ENCODE measurements around the gene BAIAP2L1.

Gene BAIAP2L1

GRCh38 chr7:98281757-98282606 is 118.9 kb downstream of the BAIAP2L1 start:
- in situ Hi-C loops (cut with HindIII; ENCODE audit: low sequenced_read_pairs): no loop called here

GRCh38 chr7:98280791-98281756 is 119.8 kb downstream of the BAIAP2L1 start, which contains the start of gene BRI3:
TSS of gene BRI3 (plus strand) at chr7:98281686. CDS start at chr7:98281796, 110 bp downstream.
- in situ Hi-C loops (cut with HindIII; ENCODE audit: low sequenced_read_pairs): no loop called here

DNA sequence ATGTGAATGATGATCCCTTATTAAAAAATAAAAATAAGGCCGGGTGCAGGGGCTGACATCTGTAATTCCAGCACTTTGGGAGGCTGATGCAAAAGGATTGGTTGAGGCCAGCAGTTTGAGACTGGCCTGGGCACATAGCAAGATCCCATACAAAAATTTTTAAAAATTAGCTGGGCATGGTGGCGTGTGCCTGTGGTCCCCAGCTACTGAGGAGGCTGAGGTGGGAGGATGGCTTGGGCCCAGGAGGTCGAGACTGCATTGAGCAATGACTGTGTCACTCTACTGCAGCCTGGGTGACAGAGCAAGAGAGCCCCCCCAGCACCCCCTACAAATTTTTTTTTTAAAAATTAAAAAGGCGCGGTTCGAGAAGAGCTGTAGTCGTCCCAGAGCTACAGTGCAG is 120.6 kb downstream of the BAIAP2L1 start:
- in situ Hi-C loops (cut with HindIII; ENCODE audit: low sequenced_read_pairs): no loop called here

DNA sequence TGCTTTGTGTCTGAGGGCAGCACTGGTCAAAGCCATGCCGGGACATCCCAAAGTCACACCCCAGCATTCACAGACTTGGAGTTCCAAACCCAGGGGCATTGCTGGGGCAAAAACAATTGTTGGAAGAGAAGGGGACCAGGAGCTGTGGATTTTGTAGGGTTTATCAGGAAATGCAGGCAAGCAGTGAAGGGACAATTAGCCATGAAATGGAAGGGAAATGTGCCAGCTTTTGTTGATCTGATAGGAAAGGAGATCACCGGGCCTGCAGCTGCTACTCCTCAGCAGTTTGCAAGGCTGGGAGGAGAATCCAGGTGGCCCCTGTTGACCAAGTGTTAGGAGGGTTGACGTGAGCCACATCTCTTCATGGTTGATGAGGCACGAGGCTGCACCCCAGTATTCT is 122.0 kb downstream of the BAIAP2L1 start:
- in situ Hi-C loops (cut with HindIII; ENCODE audit: low sequenced_read_pairs): no loop called here

DNA sequence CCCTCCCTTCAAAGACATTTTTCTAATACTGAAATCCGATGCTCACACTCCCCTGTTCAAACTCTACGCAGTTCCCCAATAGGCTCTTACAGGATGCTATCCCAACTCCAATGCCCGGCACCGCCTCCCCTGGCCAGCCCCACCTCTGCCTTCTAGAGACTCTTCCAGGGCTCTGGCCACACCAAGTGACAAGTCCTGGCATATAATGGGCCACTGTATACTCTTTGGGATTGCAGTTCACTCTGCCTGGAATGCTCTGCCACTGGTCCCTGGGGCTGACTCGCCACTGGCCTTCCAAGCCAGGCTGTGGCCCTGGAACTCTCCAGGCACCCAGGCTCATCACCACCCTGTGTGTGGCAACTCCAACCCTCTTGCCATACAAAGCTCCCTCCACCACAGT is 122.5 kb downstream of the BAIAP2L1 start:
- in situ Hi-C loops (cut with HindIII; ENCODE audit: low sequenced_read_pairs): no loop called here

GRCh38 chr7:98276241-98276761 is 124.6 kb downstream of the BAIAP2L1 start:
- in situ Hi-C loops (cut with HindIII; ENCODE audit: low sequenced_read_pairs): no loop called here

GRCh38 chr7:98267303-98267702 is 133.6 kb downstream of the BAIAP2L1 start:
- in situ Hi-C loops (cut with HindIII; ENCODE audit: low sequenced_read_pairs): no loop called here

DNA sequence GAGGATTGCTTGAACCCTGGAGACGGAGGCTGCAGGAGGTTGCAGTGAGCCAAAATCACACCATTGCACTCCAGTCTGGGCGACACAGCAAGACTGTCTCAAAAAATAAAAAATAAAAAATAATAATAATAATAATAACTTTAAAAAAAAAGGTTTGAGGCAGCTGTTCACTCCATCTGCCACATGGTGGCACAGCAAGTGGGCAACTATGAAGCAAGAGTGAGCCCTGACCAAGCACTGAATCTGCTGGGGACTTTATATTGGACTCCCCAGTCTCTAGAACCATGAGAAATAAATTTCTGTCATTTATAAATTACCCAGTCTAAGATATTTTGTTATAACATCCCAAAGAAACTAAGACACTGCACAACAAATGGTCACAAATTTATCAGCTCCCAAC is 134.1 kb downstream of the BAIAP2L1 start:
- in situ Hi-C loops (cut with HindIII; ENCODE audit: low sequenced_read_pairs): no loop called here

- in situ Hi-C loops (cut with HindIII; ENCODE audit: low sequenced_read_pairs): no loop called here
Measured at GRCh38 chr7:98265841-98266271, 135.0 kb downstream of the BAIAP2L1 start.

- in situ Hi-C loops (cut with HindIII; ENCODE audit: low sequenced_read_pairs): no loop called here
Measured at GRCh38 chr7:98257701-98258100, 143.2 kb downstream of the BAIAP2L1 start.

DNA sequence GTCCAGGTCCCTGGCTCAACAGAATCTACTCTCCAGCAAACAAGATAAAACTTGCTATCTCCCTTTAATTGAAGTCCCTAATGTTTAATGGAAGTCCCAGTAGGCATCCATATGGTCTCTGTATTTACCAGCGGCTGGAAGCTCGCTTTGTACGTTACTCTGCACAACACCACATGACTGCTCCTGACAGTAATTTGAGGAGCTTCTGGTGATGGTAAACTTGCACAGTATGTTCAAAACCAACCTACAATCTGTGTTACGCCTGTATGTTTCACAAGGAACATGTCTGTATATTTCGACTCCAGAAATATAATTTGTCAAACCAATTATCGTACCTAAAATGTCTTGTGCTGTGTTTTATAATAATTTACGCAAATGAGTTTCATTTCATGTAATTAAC is 144.5 kb downstream of the BAIAP2L1 start:
- in situ Hi-C loops (cut with HindIII; ENCODE audit: low sequenced_read_pairs): no loop called here

DNA sequence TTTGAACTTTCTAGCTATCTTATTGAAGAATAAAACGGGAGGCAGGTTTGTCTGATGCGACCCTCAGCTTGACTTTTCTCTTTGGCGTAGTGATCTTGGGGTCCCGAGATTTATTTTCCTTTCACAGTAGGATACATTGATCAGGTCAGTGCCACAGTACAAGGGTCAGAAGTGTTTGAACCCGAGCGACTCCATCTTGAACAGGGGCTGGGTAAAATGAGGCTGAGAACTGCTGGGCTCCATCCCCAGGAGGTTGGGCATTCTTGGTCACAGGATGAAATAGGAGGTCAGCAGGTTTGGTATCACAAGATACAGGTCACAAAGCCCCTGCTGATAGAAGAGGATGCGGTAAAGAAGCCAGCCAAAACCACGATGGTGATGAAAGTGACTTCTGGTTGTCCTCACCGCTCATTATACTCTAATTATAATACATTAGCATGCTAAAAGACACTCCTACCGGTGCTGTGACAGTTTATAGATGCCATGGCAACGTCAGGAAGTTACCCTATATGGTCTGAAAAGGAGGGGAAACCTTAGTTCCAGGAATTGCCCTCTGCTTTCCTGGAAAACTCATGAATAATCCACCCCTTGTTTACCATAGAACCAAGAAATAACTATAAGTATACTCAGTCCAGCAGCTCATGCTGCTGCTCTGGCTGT is 145.8 kb downstream of the BAIAP2L1 start:
- in situ Hi-C loops (cut with HindIII; ENCODE audit: low sequenced_read_pairs): no loop called here

DNA sequence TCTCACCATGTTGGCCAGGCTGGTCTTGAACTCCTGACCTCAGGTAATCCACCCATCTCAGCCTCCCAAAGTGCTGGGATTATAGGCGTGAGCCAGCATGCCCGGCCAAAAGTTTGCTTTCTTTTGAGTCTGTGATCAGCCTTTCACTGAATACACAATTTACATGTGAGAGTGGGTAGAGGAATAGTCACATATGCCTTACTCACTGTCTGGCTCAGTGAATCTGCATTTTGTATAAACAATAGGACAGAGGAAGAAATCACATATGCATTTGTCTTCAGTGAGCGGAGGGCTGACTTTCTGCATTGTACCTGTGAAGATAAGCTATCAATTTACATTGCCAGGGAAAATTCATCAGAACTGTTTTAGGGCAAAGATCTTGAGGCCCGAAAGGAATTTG is 146.4 kb downstream of the BAIAP2L1 start:
- in situ Hi-C loops (cut with HindIII; ENCODE audit: low sequenced_read_pairs): no loop called here

GRCh38 chr7:98252425-98253054 is 148.3 kb downstream of the BAIAP2L1 start:
- in situ Hi-C loops (cut with HindIII; ENCODE audit: low sequenced_read_pairs): no loop called here

DNA sequence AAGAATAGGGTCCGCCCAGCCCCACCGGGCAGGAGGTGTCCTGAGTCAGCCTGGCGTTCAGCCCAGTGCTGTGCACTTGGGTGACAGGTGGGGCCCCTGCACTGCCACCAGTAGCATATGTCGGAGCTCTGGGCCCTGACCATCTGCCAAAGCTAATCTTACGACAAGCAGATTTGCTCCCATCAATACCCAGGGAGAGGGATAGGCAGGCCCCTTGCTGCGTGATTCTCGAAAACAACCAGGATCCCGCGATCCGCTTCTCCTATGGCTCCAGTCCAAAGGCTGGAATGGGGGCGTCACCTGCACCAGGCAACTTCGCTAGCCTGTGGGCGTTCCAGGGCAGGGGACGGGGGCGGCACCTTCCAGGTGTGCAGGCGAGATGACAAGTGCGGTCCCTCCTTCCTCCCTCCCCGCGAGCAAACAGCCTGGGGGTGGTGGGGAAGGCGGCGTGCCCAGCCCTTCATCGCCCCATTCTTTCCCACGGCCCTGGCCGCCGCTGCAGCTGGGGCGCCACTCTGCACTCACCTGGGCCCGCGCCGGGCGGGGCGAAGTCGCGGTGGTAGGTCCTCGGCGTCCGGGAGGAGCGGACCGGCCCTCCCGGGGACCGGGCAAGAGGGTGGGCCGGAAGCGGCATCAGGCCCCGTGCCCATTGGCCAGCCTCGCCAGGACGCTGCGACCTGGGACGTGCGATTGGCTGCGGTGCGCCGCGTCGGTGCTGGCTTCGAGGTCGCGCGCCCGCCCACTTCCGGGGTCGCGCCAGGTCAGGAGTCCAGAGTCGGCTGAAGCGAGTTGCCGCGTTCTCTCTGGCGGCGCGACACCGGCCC is 149.1 kb downstream of the BAIAP2L1 start, which contains the start of gene TECPR1:
TSS of gene TECPR1 (minus strand) at position 632 of the 824 bp plus-strand sequence. CDS start 6,086 bp downstream, outside the sequence.
- in situ Hi-C loops (cut with HindIII; ENCODE audit: low sequenced_read_pairs): no loop called here

- in situ Hi-C loops (cut with HindIII; ENCODE audit: low sequenced_read_pairs): no loop called here
Measured at GRCh38 chr7:98251231-98251600, 149.7 kb downstream of the BAIAP2L1 start.

DNA sequence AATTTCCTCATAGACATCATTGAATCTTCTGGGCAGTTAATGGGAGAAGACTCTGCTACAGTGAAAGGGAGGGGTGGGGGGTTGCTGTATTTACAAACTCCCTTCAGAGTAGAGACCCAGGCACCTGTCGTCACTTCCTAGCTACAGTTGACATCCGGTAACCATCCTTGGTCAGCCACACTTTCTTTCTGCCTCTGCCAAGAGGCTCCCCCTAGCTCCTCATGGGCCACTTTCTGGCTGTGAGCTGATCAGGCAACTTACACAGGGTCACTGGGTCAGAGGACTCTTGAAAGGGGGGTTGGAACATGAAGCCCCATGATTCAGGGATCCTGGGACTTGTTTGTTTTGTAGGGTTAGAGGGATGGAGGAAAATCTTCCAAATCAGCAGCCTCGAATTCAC is 150.1 kb downstream of the BAIAP2L1 start:
- in situ Hi-C loops (cut with HindIII; ENCODE audit: low sequenced_read_pairs): no loop called here

DNA sequence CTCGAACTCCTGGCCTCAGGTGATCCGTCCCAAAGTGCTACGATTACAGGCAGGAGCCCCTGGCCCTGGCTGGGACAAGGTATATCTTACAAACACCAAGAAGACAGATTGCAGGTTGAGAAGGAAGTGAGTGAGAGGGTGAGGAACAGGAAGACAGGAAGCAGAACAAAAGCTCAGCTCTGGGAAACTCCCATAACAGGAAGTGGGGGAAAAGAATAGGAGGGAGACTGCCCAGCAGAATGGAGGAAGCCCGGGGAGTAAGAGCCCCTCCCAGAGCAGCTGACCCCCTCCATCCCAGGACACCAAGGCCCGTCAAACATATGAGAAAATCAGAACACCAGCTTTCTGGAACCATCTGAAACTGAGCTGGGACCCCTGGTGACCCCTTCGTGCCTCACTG is 151.8 kb downstream of the BAIAP2L1 start:
- in situ Hi-C loops (cut with HindIII; ENCODE audit: low sequenced_read_pairs): no loop called here

GRCh38 chr7:98248156-98248555 is 152.7 kb downstream of the BAIAP2L1 start:
- in situ Hi-C loops (cut with HindIII; ENCODE audit: low sequenced_read_pairs): no loop called here

Data from endothelial cell of hepatic sinusoid (primary cell).